GM19035 (cell line): ENCODE measurements around the gene TRIM47.

Experiments
- ATAC-seq: cut with Tn5 transposase; IDR thresholded peaks from one replicate; pipeline ENCODE4 v1.9.1; 2021; ENCODE audit not compliant: unreplicated experiment

The TRIM47 gene

DNA sequence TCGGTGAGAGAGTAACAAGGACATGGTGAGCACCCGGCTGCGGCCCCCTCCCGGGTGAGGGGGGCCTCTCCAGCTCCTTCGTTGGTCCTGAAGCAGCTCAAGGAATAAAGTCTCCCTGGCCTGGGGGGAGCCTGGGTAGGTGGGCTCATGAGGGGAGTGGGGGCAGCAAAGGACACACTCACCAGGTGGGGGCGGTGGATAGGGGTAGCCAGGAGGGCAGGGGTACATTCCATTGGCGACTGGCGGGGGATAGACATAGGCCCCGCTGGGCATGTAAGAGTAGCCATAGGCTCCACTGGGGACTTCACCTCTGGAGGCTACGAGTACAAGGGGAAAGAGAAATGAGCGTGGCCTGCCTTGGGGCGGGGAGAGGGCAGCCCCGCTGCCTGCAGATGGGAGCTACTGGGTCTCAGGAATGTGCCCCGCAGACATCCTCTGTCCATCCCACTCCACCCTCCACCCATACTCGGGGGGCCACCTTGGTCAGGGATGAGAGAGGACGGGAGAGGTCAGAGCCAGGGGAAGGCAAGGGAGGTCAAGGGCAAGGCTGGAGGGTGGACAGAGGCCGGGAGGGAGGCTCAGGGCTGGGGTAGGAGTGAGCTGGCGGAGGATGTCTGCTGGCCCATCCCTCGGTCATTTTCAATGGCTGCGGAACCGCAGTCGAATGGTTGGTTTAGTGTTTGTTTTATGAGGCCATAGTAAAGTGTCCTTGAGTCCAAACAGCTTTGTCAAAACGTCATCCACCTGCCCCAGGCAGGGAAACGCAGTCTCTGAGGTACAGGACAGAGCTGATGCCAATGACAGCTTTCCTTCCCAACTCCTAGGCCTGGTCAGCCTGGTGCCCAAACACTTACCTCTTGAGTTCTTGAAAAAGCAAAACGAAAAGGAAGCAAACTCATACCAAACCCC, 30.5 kb downstream of the TRIM47 start:
- no peak for ATAC-seq

DNA sequence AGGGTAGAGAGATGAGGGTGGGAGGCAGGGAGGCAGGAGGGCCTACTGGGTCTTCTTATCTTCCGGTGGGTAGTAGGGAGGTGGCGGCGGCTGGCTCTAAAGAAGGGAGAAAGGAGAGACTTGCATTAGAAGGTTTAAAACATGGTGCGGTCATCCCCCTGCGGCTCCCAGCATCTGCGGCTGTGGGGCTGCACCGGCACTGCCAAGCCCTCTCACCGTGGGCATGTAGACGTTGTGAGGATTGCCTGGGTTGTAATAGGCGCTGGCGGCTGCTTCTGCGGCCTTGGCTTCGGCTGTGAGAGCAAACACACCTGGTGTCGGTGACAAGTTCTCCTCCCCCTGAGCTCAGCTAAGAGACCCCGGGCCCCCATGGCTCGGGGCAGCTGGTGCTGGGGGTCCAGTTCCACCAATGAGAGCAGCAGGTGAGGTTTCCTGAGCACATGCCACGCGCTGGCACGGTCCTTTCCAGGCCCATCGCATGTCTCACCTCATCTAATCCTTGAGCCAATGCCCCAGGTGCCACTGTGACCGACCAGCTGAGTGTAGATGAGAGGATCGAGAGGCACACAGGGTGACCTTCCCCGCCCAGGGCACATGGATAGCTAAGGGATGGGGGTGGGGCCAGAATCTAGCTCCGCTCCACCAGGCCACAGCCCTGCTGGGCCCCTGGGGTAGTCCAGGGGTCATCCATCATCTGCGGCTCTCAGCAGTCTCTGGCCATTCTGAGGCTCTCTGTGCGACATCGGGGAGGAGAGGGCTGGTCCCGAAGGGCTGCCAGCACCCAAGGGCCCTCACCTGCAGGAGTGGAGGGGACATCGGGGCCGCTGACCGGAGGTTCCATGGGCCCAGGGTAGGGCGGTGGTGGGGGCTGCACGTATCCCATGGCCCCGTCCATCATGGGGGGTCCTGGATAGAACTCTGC, 31.4 kb downstream of the TRIM47 start:
- no peak for ATAC-seq

DNA sequence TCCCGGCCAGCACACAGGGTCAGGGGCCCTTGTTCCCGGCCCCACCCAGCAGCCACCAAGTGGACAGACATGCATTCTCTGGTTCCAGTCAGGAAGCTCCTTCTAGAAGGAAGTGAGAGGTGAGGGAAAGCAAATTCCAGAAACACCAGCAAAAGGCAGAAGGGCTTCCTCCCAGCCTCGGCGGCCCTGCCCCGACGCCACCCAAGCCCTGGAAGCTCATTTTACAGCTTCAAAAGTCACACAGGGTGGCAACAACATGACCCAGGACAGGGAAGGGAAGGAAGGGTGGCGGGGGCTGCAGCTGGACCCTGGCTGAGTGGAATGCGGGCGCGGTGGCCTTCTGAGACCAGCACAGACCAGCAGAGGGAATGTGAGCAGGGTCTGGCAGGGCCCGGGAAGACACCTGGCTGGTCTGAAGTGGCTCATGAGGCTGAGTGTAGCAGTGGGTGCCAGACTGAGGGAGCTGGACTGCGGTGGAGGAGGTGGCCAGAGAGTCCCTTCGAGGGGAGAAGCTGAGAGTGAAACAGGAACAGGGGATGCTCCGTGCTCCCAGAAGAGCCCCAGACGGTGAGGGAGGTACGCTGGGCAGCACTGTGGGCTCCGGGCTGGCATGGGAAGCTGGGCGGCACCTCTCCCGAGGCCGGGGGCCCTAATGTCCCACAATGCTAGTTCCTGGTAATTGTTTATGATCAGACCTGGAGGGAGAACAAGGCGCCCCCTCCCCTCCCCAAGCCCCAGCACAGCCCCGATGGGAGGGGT, 32.3 kb downstream of the TRIM47 start:
- ATAC-seq = no peak

DNA sequence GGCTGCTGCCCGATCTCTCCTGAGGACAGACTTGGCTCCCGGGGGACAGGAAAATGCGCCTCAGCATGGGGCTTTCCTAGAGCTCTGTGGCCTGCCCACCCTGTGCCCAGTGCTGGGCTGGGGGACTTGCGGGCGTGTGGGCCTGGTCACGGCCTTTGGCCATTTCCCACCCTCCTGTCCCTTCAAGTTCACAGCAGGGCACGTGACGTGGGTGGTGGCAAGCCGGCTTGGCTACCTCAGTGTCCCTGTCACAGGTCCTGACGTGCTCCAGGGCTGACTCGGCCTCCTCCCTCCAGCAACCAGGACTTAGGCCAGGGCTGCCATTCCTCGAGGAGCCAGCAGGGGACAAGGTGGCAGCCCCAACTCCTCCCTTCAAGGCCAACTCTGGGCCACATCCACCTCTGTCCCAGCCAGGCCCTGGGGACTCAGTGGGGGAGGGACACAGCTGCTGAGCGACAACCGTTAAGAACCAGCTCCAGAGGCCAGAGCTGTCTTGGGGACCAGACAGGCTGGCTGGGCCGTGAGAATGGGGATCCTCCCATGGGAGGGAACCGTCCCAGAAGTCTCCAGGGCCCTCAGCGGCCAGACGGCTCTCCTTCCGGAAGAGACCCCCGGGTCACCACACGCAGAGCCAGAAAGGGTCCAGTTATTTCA, 33.2 kb downstream of the TRIM47 start:
- ATAC-seq = peak; percentile 67

DNA sequence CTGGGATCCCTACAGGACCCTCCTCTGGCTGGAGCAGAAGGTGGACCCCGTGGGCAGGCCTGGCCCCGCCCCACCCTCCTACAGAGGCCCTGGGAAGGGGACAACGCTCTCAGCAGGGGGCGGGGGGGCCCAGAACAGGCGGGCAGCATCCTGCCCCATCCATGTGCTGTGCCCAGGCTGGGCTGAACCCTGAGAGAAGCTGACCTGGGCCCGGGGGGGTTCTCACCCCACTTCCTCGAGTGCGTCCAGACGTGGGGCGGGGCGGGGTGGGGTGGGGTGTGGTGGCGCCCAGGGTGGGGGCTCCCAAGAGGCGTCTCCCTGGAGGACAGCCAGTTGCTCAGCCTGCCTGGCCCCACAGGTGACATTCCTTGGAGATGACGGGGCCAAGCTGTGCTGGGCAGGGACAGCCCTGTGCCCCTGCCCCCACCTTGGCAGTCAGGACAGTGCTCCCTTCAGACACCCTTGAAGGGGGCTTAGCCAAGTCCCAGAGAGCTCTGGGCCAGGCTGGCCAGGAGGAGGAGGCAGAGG, 33.8 kb downstream of the TRIM47 start:
- ATAC-seq = peak; percentile 21

DNA sequence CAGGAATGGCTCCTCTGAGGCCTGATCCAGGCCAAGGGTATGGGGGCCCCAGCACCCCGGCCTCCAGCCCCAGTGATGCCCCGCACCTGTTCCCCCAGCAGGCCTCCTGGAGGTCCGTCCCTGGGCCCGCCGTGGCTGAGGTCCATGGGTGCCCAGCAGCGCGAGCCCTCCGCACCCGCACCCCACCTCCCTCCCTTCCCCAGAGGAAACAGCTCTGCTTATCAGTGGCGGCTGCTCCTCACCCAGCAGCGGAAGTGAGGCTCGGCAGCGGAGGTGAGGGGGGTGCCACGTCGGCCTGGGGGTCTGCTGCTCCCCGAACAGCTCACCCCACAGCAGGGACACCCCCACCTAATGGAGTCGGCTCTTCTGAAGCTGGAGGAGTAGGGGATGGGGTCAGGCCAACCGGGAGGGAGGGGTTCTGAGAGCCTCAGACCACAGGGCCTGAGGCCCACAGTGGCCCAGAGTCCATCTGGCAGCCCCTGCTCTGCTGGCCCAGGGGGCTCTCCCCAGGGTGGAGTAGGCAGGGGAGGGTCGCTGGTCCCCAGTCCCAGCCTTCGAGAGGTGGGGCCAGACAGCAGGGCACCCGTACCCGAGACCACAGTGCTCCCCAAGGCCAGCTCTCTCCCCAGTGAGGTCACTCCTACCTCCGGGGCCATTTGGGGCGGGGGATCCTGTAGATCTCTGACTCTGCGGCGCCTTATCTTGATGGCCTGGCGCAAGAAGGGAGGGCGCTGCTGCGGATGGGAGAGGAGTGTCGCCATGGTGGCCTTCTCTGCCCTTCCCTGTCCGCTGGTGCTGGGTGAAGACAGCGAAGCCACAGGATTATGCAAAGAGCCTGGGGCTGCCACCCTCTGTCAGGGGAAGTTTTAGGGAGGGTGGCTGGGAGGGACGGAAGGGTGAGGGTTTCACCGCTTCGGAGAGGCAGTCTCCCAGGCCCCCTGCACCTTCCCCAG, 34.5 kb downstream of the TRIM47 start, which contains the start of gene UNC13D:
Gene UNC13D (minus strand): TSS at position 828 of the 953 bp plus-strand sequence. CDS start 67 bp downstream, at position 761.
- peak; percentile 21 for ATAC-seq

DNA sequence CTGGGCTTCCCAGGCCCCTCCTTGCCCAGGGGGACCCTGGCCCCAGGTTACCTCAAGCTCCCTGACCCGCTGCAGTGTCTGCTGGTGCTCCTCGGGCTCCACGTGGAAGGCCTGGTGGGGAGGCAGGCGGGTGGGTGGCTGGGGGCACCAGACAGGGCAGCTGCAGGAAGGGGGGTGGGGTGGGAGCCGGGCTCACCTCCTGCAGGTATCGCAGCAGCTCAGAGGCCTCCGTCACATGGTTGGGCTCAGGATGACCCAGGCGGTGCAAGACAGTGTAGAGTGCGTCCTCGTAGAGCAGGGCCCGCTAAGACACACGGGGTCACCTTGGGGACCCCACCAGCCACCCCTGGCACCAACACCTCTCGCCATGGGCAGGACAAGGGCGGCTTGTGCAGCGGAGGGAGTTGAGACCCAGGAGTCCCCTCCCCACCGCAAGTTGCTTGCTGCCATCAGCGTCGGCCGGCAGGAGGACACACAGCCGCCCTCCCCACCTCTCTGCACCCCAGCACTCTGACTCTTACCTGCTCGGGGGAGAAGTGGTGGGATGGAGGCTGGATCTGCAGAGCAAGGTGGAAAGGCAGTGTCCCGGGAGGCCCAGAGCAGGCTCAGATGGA, 35.3 kb downstream of the TRIM47 start:
- no peak for ATAC-seq

DNA sequence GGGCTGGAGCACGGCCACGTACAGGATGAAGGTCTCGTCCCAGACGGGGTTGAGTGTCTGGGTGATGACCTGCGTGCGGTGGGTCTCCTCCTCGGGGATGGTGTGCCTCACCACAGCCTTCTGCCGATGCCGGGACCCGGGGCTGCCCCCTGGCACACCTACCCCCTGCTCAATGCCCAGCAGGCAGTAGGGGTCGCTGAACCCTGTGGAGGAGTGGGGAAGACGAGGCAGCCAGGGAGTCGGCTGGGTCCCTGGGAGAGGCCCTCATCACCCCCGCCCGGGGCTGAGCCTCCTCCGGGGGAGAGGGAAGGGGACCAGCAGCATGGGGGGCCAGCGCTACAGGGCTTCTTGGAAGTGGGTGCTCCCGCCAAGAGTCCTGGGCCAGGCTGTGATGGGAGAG, 36.0 kb downstream of the TRIM47 start:
- no peak for ATAC-seq

DNA sequence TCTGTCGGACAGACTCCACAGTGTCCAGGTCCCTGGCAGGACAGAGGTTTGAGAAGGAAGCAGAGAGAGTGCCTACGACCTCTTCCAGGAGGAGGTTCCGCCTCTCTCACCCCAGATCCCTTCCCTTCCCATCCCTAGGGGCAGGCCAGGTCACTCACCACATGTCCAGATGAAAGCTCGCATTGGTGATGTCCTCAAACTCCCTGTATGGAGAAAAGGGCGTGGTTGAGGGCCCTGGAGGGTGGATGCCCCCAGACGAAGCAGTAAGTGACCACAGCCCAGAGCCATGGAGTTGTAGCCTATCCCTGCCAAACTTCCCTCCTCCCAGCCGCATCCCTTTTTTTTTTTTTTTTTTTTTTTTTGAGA, 37.6 kb downstream of the TRIM47 start:
- no peak for ATAC-seq

DNA sequence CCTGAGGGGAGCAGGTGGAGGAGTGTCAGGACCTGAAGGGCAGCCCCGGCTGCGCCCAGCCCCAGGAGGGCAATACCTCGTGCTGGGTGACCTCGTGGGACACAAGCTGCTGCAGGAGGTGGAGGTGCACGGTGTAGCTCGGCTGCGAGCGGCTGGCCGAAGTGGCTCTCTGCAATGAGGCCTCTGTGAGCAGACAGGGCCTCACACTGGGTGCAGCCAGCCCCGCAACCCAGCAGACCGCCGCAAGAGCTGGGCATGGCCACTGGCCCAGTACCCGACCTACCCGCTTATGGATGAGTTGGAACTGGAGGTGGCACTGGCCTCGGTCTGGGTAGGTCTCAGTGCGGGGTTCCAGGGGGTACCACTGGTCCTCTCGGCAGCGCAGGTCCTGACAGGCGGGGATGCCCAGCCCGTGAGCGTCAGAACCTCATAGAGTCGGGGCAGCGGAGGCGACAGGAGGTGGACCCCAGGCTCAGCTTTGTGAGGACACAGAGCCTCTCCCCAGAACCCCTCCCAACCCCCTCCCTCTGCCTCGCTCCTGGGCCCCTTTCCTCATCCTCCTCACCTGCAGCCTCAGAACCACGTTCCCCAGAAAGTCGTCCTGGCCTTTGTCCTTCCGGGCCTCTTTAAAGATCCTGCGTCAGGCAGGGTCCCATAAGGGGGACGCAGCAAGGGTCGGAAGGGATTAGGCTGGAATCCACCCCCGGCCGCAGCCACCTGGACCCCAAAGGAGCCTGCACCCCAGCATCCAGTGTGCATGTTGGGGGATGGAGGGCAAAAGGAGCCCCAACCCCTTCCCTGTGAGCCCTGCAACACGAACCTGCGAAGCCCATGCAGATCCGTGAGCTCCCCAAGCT, 38.2 kb downstream of the TRIM47 start:
- no peak for ATAC-seq

DNA sequence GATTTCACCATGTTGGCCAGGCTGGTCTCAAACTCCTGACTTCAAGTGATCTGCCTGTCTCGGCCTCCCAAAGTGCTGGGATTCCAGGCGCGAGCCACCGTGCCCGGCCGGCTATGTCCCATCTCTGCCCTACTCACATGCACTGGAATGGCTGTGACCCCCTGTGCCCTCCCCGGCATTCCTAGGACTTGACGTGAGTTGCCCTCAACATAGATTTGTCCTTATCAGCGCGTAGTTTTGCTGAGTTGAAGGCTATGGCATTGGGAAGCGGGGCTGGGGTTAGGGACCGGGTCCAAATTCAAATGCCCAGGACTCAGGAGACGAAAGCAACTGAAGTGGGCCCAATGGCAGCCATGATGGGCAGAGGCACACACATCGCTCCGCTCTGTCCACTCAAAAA, 40.0 kb downstream of the TRIM47 start:
- no peak for ATAC-seq

DNA sequence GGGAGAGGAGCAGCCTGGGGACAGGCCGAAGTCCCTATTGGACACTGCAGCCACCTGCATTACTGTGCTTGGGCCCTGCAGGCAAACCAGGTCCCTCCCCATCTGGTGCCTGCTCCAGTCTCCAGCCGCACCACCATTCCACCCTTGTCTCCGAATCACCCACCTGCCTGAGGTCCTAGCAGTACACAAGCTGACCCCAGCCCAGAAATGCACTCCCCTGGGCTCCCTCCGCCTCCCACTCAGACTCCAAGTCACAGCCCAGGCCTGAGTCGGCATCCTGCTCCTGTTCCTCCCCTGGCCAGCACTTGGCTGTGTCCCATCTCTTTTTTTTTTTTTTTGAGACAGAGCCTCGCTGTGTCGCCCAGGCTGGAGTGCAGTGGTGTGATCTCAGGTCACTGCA, 40.5 kb downstream of the TRIM47 start:
- no peak for ATAC-seq

DNA sequence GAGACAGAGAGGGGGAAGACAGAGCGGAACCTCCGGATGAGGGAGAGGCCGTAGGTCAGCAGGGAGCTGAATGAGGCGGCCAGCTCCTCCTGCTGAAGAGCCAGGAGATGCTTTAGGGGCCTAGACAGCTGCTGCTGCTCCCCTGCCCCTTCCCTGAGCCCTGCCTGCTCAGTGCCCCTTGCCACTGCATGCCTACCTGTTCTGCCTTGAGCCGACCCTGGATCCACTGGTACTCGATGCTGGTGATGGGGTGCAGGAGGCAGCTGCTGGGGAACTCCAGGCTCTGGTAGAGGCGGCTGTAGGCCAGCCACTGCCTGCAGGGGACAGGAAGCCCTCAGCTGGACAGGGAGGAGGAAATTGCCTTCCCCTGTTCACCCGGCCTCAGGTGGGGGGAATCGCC, 41.8 kb downstream of the TRIM47 start:
- no peak for ATAC-seq

DNA sequence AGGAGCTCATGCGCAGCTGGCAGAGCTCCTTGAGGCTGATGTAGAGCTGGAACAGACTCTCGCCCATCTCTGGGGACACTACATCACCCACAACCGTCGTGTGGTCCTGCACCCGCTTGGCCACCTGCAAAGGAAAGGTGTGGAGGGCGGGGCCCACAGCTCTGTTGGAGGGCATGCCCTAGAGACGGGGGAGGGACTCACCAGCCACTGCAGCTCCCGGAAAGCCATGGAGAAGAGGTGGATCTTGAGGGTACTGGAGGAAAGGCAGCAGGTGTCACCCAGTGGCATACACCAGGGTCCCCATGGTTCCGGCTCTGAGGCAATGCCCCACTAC, 42.8 kb downstream of the TRIM47 start:
- ATAC-seq = no peak

DNA sequence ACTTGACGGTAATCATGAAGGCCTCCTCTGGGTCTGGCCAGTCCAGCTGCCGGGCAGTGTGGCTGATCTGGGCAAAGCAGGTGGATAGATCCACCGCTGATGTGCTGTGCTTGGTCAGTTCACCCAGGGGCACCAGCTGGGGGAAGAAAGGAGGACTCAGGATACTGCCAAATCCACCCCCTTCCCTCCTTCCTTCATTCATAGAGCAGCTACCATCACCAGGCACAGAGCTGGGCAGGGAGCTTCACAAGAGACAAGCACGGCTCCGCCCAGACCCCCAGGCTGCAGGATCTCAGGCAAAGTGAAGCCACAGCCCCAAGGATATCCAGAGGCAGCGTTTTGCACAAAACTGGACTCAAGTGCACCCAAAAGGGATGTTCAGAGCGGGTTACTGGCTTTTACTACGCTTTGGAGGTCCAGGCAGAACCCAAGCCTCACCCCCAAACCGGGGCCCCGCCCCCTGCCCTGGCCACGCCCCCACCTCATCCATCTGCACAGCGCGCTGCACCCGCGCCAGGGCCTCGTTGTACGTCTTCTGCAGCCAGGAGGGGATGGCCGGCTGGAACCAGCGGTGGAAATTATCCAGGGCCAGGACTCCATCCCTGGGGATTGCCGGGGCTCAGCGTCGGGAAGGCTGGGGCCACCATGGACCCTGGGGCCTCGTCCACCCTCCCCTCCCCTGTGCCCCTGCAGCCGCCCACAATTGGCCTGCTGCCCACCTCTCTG, 43.3 kb downstream of the TRIM47 start:
- no peak for ATAC-seq

DNA sequence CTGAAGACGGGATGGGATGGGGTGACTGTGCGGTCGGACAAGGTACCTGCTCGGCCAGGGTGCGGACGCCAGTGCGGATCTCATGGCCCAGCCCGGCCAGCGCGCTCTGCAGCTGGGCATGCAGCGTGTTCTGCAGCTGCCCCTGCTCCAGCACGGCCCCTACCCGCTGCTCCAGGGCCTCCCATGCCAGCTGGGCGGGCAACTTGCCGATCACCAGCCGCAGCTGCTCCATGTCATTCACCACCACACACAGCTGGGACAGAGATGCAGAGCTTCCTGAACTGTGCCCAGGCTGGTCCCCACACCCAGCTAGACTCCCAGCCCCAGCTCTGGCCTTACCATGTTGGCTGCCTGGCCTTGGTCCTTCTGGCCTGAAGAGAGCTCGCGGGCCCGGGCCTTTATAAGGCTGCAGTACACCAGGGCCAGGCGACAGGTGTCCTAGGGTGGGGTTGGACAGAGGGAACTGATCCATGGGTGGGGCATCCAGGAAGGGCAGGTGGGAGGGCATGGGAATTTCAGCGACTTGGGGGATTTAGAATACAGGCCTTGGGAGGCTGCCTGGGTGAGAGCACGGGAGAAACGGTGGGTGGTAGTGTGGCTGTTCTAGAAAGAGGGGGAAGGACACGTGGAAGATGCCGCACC, 44.0 kb downstream of the TRIM47 start:
- ATAC-seq = no peak
